Measurements from ENCODE around the gene KDM8. TPM values are rescaled to one million over a fixed set of nuclear protein-coding genes. Genes with fewer than 3 reads are reported as not detected.

The KDM8 gene
- total RNA-seq, 1 experiment from 2014 or later: 5.3 TPM

DNA sequence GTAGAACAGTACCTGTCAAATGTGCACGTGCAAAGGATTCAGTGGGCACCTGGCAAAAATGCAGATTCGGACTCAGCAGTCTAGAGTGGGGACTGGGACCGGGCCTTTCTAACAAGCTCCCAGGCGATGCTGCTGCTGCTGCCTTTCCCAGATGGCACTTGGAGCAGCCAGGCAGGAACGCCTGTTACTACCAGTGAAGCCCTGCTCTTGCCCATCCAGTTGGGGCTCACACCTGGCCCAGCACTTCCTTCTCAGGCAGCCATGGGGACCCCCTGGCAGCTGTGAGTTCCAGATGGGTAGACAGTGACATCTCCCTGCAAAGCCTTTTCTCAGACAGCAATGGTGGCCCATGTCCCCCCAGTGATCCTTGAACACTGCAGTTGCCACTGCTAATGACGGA, 30.4 kb downstream of the KDM8 start:
- Histone ChIP-seq H3K27me3 (ENCODE audit: insufficient read depth, low read length) (no peaks in the 10 kb centered on the region), H3K9me3 (ENCODE audit: control insufficient read depth in 1 of 2, insufficient read depth in 1 of 2, low read depth in 1 of 2, low read length in 2 of 2) (no peaks in the 10 kb centered on the region), H4K20me1 (ENCODE audit: insufficient read depth) (no peaks in the 10 kb centered on the region), H3K4me3 (replicated peaks in 1 of 2; ENCODE audit: low read depth in 1 of 2, low read length in 2 of 2) (no peak overlapping the region), H3K9me2 (ENCODE audit: insufficient read depth) (no peaks in the 10 kb centered on the region), H3K4me2 (ENCODE audit: low read length) (no peak overlapping the region), H3K36me3 (ENCODE audit: control insufficient read depth in 1 of 2, insufficient read depth in 2 of 2, low read length in 2 of 2) (peaks cover 0 to 7% of the 10 kb centered on the region in 2 experiments; a peak in 2 of 4 replicates), H3K4me1 (ENCODE audit: control insufficient read depth in 1 of 2, insufficient read depth in 2 of 2, low read length in 2 of 2) (peaks cover 14 to 40% of the 10 kb centered on the region in 2 experiments; a peak in 3 of 4 replicates), H3K9ac (ENCODE audit: low read length) (no peak overlapping the region), H2AFZ (ENCODE audit: low read depth, low read length, poor library complexity, severe bottlenecking) (no peak overlapping the region), H3K79me2 (ENCODE audit: insufficient read depth, low read length) (no peaks in the 10 kb centered on the region), H3K27ac (ENCODE audit: low read depth, low read length) (no peak overlapping the region)
- BruUV-seq (replicated peaks): no TSS peak
- ChIA-PET CTCF (interaction anchor here (1.8 to 2.9 kb wide), 4 partner anchors 10 to 133 kb away, joined by 6 to 51 read pairs (median 12); no protein-coding TSS in a partner anchor), POLR2A (no interaction called here), RAD21 (ENCODE audit: low non-redundant PET in 1 of 2, low total read pairs in 2 of 2, uncharacterized antibody in 2 of 2, unreplicated experiment in 2 of 2) (interaction anchor here in 1 of 2 experiments (1.8 kb wide), 1 partner anchor 134 kb away, joined by 6 read pairs; no protein-coding TSS in a partner anchor)
- no peak for ATAC-seq
- intact Hi-C loops (cut with micrococcal nuclease): no loop called here
- DNase-seq (ENCODE audit: low read depth, low spot score): no peak
- TF ChIP-seq CBX3 (IDR thresholded peaks at IDR 0.05; ENCODE audit: low read depth) (no peak), EZH2phosphoT487 (IDR thresholded peaks at IDR 0.05; ENCODE audit: borderline replicate concordance) (no peak), RAD21 (IDR thresholded peaks at IDR 0.05; ENCODE audit: low read depth) (no peak), JUND (IDR thresholded peaks at IDR 0.05) (no peak), SP1 (IDR thresholded peaks at IDR 0.05; ENCODE audit: low read depth) (no peak)

DNA sequence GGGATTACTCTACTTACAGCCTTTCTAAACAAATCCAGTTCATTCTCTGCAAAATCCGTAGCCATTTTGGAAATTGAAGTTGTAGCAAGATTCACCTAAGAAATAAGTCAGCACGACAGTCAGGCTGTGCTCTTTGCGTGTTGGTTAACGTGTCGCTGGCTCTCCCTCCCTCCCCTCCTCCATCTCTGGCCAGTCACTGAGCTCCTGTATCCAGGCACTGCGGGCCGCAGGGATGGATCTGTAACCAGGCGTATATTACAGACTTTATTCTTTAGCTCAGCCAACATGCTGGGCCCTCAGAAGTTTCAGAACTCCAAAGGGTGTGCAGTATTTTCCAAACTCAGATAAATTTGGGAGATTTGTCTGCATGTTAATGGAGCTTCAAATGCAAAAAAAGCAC, 30.8 kb downstream of the KDM8 start:
- Histone ChIP-seq H3K9me3 (ENCODE audit: control insufficient read depth in 1 of 2, insufficient read depth in 1 of 2, low read depth in 1 of 2, low read length in 2 of 2) (no peaks in the 10 kb centered on the region), H2AFZ (ENCODE audit: low read depth, low read length, poor library complexity, severe bottlenecking) (no peak overlapping the region), H3K27me3 (ENCODE audit: insufficient read depth, low read length) (no peaks in the 10 kb centered on the region), H3K4me2 (ENCODE audit: low read length) (no peak overlapping the region), H3K9ac (ENCODE audit: low read length) (no peak overlapping the region), H3K36me3 (ENCODE audit: control insufficient read depth in 1 of 2, insufficient read depth in 2 of 2, low read length in 2 of 2) (peaks cover 0 to 7% of the 10 kb centered on the region in 2 experiments; a peak in 2 of 4 replicates), H3K9me2 (ENCODE audit: insufficient read depth) (no peaks in the 10 kb centered on the region), H3K79me2 (ENCODE audit: insufficient read depth, low read length) (no peaks in the 10 kb centered on the region), H3K4me1 (ENCODE audit: control insufficient read depth in 1 of 2, insufficient read depth in 2 of 2, low read length in 2 of 2) (peaks cover 14 to 40% of the 10 kb centered on the region in 2 experiments; a peak in 3 of 4 replicates), H4K20me1 (ENCODE audit: insufficient read depth) (no peaks in the 10 kb centered on the region), H3K27ac (ENCODE audit: low read depth, low read length) (no peak overlapping the region), H3K4me3 (replicated peaks in 1 of 2; ENCODE audit: low read depth in 1 of 2, low read length in 2 of 2) (no peak overlapping the region)
- intact Hi-C loops (cut with micrococcal nuclease): no loop called here
- no peak for TF ChIP-seq POLR2A (IDR thresholded peaks at IDR 0.05; ENCODE audit: borderline replicate concordance, extremely low read depth, insufficient read depth, insufficient read length)
- ATAC-seq: no peak
- no peak for DNase-seq (ENCODE audit: low read depth, low spot score)
- POLR2A ChIA-PET: no interaction called here
- RAD21 ChIA-PET (ENCODE audit: low non-redundant PET in 1 of 2, low total read pairs in 2 of 2, uncharacterized antibody in 2 of 2, unreplicated experiment in 2 of 2): interaction anchor here (0.9 to 2.8 kb wide), 3 partner anchors 134 to 139 kb away, joined by 3 to 13 read pairs (median 6); no protein-coding TSS in a partner anchor
- CTCF ChIA-PET: interaction anchor here (0.9 to 2.9 kb wide), 8 partner anchors 10 to 141 kb away, joined by 3 to 51 read pairs (median 8); partner anchors contain the start of gene KDM8
- BruUV-seq (replicated peaks): no TSS peak

Data from HCT116 (cell line).